Measurements from ENCODE around the gene SEC24D. TPM values are rescaled to one million over a fixed set of nuclear protein-coding genes. Genes with fewer than 3 reads are reported as not detected.

The SEC24D gene
- total RNA-seq, 1 donor from 2014 or later, result 28.3 TPM

DNA sequence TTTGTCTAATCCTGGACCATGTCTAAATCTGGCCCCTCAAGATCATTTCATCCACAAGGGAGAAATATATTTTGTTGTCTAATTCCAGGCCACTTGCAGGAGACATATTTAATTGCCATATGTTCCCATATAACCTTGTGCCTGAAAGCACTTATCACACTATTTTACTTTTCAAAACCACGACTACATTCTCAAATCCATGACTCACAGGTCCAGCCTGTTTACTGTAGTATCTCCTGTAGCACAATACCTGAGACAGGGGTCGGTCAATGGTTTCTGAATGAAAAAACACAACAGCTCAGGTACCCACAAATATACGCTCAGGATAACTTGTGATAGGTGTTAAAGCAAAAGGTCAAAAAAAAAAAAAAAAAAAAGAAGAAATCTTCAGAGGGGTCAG lies 60.9 kb downstream of the SEC24D start:
- DNase-seq (ENCODE audit: low read depth), result no peak
- no peak overlapping the region for H3K4me3 ChIP-seq (ENCODE audit: low read depth, low read length)
- TF ChIP-seq, protein P1, sequence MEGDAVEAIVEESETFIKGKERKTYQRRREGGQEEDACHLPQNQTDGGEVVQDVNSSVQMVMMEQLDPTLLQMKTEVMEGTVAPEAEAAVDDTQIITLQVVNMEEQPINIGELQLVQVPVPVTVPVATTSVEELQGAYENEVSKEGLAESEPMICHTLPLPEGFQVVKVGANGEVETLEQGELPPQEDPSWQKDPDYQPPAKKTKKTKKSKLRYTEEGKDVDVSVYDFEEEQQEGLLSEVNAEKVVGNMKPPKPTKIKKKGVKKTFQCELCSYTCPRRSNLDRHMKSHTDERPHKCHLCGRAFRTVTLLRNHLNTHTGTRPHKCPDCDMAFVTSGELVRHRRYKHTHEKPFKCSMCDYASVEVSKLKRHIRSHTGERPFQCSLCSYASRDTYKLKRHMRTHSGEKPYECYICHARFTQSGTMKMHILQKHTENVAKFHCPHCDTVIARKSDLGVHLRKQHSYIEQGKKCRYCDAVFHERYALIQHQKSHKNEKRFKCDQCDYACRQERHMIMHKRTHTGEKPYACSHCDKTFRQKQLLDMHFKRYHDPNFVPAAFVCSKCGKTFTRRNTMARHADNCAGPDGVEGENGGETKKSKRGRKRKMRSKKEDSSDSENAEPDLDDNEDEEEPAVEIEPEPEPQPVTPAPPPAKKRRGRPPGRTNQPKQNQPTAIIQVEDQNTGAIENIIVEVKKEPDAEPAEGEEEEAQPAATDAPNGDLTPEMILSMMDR (conservative IDR thresholded peaks at IDR 0.05; ENCODE audit: low read depth, low read length), result no peak

DNA sequence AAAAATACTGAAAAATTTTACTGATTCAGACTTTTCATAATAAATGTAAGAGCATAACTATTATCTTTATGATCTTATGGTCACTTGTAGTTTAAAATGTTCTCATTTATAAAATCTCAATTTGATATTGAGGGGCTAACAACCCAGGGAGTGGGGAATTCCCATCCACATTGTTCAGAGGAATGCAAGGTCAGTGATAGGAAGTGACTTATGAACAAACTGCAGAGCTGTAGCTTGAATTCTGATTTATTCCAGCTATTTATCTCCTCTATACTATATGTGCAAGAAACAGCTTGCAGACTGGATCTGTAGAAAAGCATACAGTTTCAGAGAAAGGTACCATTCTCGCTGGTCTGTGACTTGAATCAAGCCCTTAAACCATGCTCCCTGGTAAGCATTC lies 61.6 kb downstream of the SEC24D start:
- no peak overlapping the region for H3K4me3 ChIP-seq (ENCODE audit: low read depth, low read length)
- no peak for DNase-seq (ENCODE audit: low read depth)
- TF ChIP-seq, protein P1 (conservative IDR thresholded peaks at IDR 0.05; ENCODE audit: low read depth, low read length), result no peak

DNA sequence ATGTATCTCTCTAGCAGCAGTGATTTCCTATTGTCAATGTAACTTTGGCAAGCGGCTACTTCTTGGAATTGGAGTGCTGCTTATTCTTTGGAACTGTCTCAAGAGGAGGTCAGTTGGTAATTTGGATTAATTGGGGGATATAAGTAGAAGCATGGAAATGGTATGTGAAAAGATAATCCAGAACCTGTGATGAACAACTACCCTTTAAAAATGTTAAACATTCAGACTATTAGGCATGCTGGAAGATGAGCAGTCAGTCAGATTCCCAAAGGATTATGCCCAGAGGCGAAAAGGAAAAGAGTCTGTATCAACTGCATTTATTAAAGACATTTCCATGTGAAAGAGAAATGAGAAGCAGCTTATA lies 62.5 kb downstream of the SEC24D start:
- DNase-seq (ENCODE audit: low read depth), result no peak
- TF ChIP-seq, protein P1 (conservative IDR thresholded peaks at IDR 0.05; ENCODE audit: low read depth, low read length), result no peak
- no peak overlapping the region for H3K4me3 ChIP-seq (ENCODE audit: low read depth, low read length)

DNA sequence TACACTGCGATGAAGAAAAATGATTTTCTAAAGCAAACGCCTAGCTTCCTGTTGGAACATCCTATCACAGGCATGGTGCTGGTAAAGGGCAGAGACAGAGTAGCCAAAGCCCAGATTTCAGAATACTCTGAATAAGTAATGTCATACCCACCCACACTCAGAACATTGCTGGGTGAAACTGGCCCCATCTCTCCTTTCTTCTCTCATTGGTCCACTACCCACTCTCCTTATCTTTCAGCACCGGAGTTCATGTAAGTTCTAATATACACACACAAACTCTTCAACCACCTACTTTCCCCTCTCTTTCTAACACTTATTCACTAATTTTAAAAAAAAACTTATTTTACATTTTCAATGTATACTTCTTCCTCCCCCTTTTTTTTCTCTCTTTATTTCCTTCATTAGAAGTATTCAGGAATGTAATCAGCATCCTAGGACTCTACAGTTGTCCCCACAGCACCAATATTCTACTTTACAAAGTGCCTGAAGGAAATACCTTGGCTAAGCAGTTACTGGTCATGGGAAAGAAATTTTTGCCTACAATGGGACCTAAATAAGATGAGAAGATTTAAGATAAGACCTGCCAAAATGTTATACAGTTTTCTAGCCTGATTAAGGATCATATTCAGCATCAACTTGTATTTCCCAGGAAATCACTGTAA lies 63.0 kb downstream of the SEC24D start:
- TF ChIP-seq, protein P1 (conservative IDR thresholded peaks at IDR 0.05; ENCODE audit: low read depth, low read length), result no peak
- no peak for DNase-seq (ENCODE audit: low read depth)
- no peak overlapping the region for H3K4me3 ChIP-seq (ENCODE audit: low read depth, low read length)

DNA sequence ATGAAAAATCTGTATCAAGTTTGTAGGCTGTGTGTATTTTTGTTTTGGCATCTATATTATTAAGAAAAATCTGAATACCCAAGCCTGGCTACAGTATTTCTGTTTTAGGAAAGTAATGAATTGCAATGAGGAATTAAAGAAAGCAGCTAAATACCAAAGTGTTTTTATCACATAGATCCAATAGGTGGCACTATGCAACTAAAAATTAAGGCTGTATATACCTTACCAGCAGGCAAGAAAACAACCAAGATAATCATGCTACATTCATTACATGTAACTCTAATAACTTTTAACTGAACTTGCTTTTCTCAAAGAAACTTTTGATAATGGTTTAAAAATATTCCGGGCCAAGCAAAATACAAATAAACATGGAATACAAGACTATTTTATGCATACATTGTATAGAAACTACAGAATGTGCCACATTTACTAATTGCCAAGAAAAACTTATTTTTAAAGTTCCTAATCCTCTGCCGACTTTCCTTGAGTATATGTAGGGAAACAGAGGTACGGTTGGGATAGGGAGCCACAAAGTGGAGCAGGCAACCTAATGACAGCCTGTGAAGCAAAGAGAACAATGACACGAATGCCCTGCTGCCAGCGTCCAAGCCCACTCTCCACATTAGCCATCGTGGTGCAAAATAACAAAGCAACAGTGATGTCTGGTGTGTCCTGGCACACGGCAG lies 63.7 kb downstream of the SEC24D start:
- H3K4me3 ChIP-seq (ENCODE audit: low read depth, low read length), result no peak overlapping the region
- TF ChIP-seq, protein P1 (conservative IDR thresholded peaks at IDR 0.05; ENCODE audit: low read depth, low read length), result peak; percentile 56
- no peak for DNase-seq (ENCODE audit: low read depth)

DNA sequence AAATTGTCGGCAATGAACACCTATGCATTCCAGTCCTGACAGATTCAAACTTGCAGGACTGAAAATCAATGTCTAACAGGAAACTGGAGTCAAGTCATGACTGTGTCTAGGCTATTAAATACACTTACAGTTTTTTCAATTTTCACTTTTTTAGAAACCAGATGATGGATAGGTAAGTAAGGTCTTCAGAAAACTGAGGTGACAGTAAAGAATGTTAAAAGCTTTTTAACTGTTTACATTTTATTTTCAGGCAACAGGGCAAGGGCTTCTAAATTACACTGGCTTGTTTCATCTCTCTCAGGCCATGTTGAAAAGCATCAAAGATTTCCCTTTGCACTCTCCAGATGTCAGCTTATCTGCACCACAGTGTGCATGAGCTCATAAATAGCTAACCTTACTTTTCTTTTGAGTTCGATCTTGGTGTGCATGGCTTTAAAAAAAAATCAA lies 65.2 kb downstream of the SEC24D start:
- TF ChIP-seq, protein P1 (conservative IDR thresholded peaks at IDR 0.05; ENCODE audit: low read depth, low read length), result no peak
- DNase-seq (ENCODE audit: low read depth), result no peak
- H3K4me3 ChIP-seq (ENCODE audit: low read depth, low read length), result no peak overlapping the region

DNA sequence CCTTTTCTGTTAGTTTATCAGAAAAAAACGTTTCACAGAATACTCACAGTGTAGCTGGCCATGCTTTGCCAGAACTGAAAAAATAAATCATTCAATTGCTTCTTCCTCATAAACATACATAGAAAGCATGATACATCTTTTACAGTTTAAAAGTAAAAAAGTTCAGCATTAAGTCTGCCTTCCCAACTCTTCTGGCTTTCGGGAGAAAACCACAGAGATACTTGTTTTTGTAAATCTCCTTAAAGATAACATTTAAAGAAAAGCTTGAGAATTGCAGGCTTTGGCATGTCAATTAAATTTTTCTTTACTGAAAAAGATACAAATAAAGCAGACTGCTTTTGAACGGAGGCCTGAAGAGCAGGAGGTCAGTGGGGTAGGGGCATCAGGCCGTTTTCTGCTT lies 66.8 kb downstream of the SEC24D start:
- TF ChIP-seq, protein P1 (conservative IDR thresholded peaks at IDR 0.05; ENCODE audit: low read depth, low read length), result no peak
- DNase-seq (ENCODE audit: low read depth), result no peak
- H3K4me3 ChIP-seq (ENCODE audit: low read depth, low read length), result no peak overlapping the region
